ENCODE measurements around the gene RHBDL1.

The RHBDL1 gene

GRCh38 chr16:637081-638018, 38.1 kb upstream of the RHBDL1 start:
- DNase-seq (ENCODE audit: low read depth) = peak; percentile 82

GRCh38 chr16:638034-638543, 37.4 kb upstream of the RHBDL1 start:
- DNase-seq (ENCODE audit: low read depth) = no peak

- no peak for DNase-seq (ENCODE audit: low read depth)
Observed at GRCh38 chr16:638836-639235, 36.6 kb upstream of the RHBDL1 start.

- no peak for DNase-seq (ENCODE audit: low read depth)
Observed at GRCh38 chr16:640614-641013, 34.9 kb upstream of the RHBDL1 start.

GRCh38 chr16:641326-642188, 33.9 kb upstream of the RHBDL1 start, which contains the start of gene MCRIP2:
TSS of gene MCRIP2 (plus strand) at chr16:641828. CDS start at chr16:641992, 164 bp downstream.
- DNase-seq (ENCODE audit: low read depth) = peak; percentile 69

- DNase-seq (ENCODE audit: low read depth) = no peak
Observed at GRCh38 chr16:642189-643049, 33.1 kb upstream of the RHBDL1 start.

- DNase-seq (ENCODE audit: low read depth) = no peak
Observed at GRCh38 chr16:643050-643368, 32.5 kb upstream of the RHBDL1 start.

GRCh38 chr16:644556-644955, 30.9 kb upstream of the RHBDL1 start:
- no peak for DNase-seq (ENCODE audit: low read depth)

GRCh38 chr16:645852-646678, 29.4 kb upstream of the RHBDL1 start:
- no peak for DNase-seq (ENCODE audit: low read depth)

GRCh38 chr16:646679-647172, 28.7 kb upstream of the RHBDL1 start:
- DNase-seq (ENCODE audit: low read depth) = no peak

- no peak for DNase-seq (ENCODE audit: low read depth)
Observed at GRCh38 chr16:647173-647902, 28.1 kb upstream of the RHBDL1 start.

- no peak for DNase-seq (ENCODE audit: low read depth)
Observed at GRCh38 chr16:648071-648780, 27.2 kb upstream of the RHBDL1 start.

- DNase-seq (ENCODE audit: low read depth) = peak; percentile 91
Observed at GRCh38 chr16:648781-649589, 26.5 kb upstream of the RHBDL1 start, which contains the start of gene WDR90. TSS of gene WDR90 (plus strand) at chr16:649365. CDS start at chr16:649417, 52 bp downstream.

- no peak for DNase-seq (ENCODE audit: low read depth)
Observed at GRCh38 chr16:649631-650030, 25.8 kb upstream of the RHBDL1 start.

- DNase-seq (ENCODE audit: low read depth) = no peak
Observed at GRCh38 chr16:651844-652243, 23.6 kb upstream of the RHBDL1 start.

GRCh38 chr16:652454-653305, 22.8 kb upstream of the RHBDL1 start:
- DNase-seq (ENCODE audit: low read depth) = no peak

GRCh38 chr16:654034-654433, 21.4 kb upstream of the RHBDL1 start:
- DNase-seq (ENCODE audit: low read depth) = no peak

All from activated T-cell treated with anti-CD3 and anti-CD28 coated beads for 24 hours (primary cell).